AG09309 (cell line): ENCODE measurements around the gene TMEM255A.

Experiments used
- DNase-seq: peaks from one replicate; pipeline ENCODE4 v3.0.0-alpha.2; 2010; ENCODE audit warnings: low read depth
- H3K4me3 ChIP-seq: 2 replicates; pipeline ENCODE4 v1.5.1; 2011; ENCODE audit warnings: mild to moderate bottlenecking, low read depth, low read length, moderate library complexity; ENCODE audit not compliant: control insufficient read depth
- TF ChIP-seq, protein P1 (sequence below): IDR thresholded peaks from 2 replicates; pipeline ENCODE4 v1.5.1; 2011; ENCODE audit warnings: mild to moderate bottlenecking, low read depth, low read length, inconsistent platforms; ENCODE audit not compliant: insufficient read depth, control insufficient read depth; ENCODE audit errors: missing control alignments

Gene TMEM255A

GRCh38 chrX:120301497-120301896 lies 9.8 kb downstream of the TMEM255A start:
- no peak overlapping the region for H3K4me3 ChIP-seq
- TF ChIP-seq, protein P1, sequence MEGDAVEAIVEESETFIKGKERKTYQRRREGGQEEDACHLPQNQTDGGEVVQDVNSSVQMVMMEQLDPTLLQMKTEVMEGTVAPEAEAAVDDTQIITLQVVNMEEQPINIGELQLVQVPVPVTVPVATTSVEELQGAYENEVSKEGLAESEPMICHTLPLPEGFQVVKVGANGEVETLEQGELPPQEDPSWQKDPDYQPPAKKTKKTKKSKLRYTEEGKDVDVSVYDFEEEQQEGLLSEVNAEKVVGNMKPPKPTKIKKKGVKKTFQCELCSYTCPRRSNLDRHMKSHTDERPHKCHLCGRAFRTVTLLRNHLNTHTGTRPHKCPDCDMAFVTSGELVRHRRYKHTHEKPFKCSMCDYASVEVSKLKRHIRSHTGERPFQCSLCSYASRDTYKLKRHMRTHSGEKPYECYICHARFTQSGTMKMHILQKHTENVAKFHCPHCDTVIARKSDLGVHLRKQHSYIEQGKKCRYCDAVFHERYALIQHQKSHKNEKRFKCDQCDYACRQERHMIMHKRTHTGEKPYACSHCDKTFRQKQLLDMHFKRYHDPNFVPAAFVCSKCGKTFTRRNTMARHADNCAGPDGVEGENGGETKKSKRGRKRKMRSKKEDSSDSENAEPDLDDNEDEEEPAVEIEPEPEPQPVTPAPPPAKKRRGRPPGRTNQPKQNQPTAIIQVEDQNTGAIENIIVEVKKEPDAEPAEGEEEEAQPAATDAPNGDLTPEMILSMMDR = no peak
- no peak for DNase-seq

DNA sequence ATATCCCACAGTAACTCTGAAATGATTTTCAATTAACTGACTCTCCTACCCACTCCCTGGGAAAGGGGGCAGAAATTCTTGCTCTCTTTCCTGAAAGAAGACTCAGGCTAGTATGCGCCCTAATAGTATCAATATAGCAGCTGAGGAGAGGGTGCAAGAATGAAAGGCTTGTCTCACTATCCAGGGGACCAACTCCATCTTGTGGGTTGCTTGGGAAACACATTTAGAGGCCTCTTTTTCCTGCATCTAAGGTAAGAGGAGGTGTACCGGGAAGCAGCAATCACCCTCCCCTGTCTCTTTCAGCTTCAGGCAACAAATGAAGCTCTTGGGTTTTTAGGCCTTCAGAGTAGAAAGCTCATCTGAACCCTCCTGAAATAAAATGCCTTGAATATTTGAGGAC lies 11.3 kb downstream of the TMEM255A start:
- H3K4me3 ChIP-seq = no peak overlapping the region
- DNase-seq = no peak
- TF ChIP-seq, protein P1 = no peak

DNA sequence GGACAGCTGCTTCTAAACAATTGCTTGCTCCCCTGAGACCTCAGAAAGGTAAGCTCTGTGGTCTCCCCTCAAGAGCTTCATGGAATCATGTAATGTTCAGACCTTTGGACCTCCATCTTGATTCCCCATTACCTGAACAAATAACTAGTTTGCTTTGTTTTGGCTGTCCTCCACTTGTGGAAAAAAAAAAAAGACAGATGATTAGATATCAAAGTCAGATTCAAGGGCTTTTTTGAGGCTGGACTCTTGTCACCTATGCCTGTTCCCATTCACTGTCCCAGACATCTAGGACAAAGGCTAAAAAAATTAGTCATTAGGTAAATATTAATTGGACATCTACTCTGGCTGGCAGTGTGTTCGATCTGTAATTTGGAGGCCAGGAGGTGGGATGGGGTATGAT lies 13.3 kb downstream of the TMEM255A start:
- TF ChIP-seq, protein P1 = no peak
- H3K4me3 ChIP-seq = no peak overlapping the region
- DNase-seq = no peak

DNA sequence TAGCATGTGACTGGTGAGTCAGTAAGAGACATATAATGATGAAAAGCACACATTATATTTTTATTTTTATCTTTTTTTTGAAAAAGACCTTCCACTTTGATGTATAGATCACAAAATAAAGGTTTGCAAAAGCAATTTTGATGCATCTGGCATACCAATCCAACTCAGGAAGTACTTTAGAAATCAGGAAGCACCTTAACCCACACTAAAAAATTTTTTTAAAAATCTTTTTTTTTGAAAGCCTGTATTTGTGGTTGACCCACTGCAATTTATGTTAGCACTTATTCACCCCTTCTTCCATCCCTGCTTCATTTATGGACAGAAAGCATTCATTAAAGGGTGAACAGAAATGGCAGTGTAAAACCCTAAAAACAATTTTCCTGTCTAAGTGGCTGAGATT lies 16.6 kb downstream of the TMEM255A start:
- DNase-seq = no peak
- TF ChIP-seq, protein P1 = no peak
- H3K4me3 ChIP-seq = no peak overlapping the region

GRCh38 chrX:120293015-120293414 lies 18.2 kb downstream of the TMEM255A start:
- no peak for DNase-seq
- TF ChIP-seq, protein P1 = no peak
- H3K4me3 ChIP-seq = no peak overlapping the region

- no peak overlapping the region for H3K4me3 ChIP-seq
- TF ChIP-seq, protein P1 = no peak
- no peak for DNase-seq
Observed at GRCh38 chrX:120291211-120291610, 20.1 kb downstream of the TMEM255A start.

GRCh38 chrX:120290107-120290506 lies 21.2 kb downstream of the TMEM255A start:
- no peak for DNase-seq
- no peak overlapping the region for H3K4me3 ChIP-seq
- TF ChIP-seq, protein P1 = no peak
